Measurements from ENCODE around the gene OXLD1.
"Not testable (repeated sequence)": the region's sequence is repeated elsewhere in the genome, so short reads cannot be mapped to it uniquely, and the experiment has no call there.

Gene OXLD1

GRCh38 chr17:81648707-81649085 is 17.7 kb downstream of the OXLD1 start:
- DNase-seq: no peak

GRCh38 chr17:81648013-81648706 is 18.2 kb downstream of the OXLD1 start:
- no peak for DNase-seq

DNA sequence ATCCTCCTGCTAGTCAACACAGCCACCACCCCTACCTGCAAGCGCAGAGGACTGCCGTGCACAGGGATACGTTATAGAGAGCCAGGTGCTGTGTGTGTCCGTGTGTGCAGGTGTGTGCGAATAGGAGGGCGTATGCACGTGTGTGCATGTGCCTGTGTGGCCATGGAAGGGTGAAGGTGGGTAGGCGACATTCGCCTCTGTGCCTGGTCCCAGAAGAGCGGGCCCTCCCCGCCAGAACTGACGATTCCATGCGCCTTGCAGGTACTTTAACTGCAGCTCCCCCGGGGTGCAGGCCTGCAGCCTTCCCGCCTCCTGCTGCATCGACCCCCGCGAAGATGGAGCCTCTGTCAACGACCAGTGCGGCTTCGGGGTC is 18.8 kb downstream of the OXLD1 start:
- no peak for DNase-seq

- DNase-seq: no peak
Observed at GRCh38 chr17:81646869-81647600, 19.4 kb downstream of the OXLD1 start.

GRCh38 chr17:81644976-81645952 is 21.1 kb downstream of the OXLD1 start:
- DNase-seq: no peak

GRCh38 chr17:81644496-81644895 is 21.9 kb downstream of the OXLD1 start:
- no peak for DNase-seq

GRCh38 chr17:81641825-81642489 is 24.4 kb downstream of the OXLD1 start:
- DNase-seq: no peak

DNA sequence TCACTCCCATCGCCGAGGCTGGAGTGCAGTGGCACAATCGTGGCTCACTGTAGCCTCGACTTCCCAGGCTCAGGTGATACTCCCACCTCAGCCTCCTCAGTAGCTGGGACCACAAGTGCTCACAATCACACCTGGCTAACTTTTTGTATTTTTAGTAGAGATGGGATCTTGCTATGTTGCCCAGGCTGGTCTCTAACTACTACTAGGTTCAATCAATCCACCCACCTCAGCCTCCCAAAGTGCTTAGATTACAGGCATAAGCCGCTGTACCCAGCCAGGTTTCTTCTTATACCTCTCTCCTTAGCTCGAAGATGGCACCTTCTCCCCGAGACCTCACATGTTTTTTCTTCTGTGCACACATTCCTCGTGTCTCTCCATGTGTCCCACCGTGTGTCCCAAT is 26.4 kb downstream of the OXLD1 start:
- DNase-seq: no peak

DNA sequence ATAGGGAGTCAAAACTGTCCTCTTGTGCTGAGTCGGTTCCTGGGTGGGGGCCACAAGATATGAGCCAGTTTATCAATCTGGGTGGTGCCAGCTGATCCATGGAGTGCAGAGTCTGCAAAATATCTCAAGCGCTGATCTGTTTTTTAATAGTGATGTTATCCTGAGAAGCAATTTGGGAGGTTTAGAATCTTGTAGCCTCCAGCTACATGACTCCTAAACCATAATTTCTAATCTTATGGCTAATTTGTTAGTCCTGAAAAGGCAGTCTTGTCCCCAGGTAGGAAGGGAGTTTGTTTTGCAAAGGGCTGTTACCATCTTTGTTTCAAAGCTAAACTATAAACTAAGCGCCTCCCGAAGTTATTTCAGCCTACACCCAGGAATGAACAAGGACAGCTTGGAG is 27.7 kb downstream of the OXLD1 start:
- no peak for DNase-seq

DNA sequence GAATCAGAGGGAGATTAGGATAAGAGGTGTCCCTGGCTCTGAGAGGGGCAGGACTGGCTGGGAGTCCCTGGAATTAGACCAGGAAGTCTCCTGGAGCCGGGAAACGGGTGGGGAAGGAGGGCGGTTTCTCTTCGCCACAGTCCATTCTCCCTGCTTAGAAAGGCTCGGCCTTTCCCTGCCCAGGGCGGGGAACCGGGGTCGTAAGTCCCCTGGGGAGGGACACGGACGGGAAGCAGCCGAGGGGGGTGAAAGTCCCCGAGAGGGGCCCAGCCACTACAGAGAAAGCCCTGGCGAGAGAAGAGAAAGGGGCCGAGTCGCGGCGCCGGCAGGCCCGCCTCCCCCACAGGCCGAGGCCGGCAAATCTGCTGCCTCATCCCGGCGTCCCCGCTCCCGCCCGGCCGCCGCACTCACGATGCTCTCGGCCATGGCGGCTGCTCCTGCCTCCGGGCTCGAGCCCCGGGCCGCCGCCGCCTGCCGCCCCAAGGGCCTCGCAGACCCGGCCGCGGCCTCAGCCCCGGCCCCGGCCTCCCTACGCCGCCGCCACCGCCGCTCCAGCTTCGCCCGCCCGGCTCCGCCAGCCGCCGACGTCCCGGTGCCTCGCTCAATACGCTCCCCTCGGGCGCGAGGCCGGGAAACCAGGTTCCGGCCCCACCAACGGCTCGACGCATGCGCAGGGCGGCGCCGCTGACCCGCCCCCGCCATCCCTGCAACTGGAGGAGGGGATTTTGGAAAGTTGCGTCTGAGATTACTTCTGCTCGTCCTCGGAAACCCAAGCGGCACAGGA is 29.7 kb downstream of the OXLD1 start, which contains the start of the genes NPLOC4 and TSPAN10:
NPLOC4 (minus strand) TSS at position 608 of the 784 bp plus-strand sequence; CDS start at position 426, 182 bp downstream.
TSPAN10 (plus strand) TSS at position 692 of the 784 bp plus-strand sequence. CDS start 5,217 bp downstream, outside the sequence.
- DNase-seq: peak; percentile 85 to 87

DNA sequence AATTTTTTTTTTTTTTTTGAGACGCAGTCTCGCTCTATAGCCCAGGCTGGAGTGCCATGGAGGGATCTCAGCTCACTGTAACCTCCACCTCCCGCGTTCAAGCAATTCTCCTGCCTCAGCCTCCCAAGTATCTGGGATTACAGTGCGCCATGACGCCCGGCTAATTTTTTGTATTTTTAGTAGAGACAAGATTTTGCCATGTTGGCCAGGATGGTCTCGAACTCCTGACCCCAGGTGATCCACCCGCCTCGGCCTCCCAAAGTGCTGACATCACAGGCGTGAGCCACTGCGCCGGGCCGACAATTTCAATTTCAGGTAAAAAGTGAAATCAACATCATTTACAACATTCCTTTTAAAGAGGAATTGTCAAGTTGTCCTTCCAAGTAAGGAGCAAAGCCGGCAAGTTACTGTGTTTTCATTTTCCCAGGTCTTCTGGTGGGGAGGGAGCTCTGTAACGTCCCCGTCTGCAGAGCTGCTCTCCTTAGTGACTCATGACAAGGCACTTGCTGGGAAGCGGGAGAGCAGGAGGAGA is 30.4 kb downstream of the OXLD1 start:
- DNase-seq: no peak

GRCh38 chr17:81635431-81635830 is 31.0 kb downstream of the OXLD1 start:
- DNase-seq: no peak

GRCh38 chr17:81631482-81631881 is 34.9 kb downstream of the OXLD1 start:
- no peak for DNase-seq

- no peak for DNase-seq
Observed at GRCh38 chr17:81630274-81630673, 36.1 kb downstream of the OXLD1 start.

- DNase-seq: no peak
Observed at GRCh38 chr17:81621494-81622130, 44.8 kb downstream of the OXLD1 start.

DNA sequence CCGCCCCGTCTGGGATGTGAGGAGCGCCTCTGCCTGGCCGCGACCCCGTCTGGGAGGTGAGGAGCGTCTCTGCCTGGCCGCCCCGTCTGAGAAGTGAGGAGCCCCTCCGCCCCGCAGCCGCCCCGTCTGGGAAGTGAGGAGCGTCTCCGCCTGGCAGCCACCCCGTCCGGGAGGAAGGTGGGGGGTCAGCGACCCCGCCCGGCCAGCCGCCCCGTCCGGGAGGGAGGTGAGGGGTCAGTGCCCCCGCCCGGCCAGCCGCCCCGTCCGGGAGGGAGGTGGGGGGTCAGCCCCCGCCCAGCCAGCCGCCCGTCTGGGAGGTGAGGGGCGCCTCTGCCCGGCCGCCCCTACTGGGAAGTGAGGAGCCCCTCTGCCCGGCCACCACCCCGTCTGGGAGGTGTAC is 48.1 kb downstream of the OXLD1 start:
- not testable (repeated sequence) for DNase-seq

DNA sequence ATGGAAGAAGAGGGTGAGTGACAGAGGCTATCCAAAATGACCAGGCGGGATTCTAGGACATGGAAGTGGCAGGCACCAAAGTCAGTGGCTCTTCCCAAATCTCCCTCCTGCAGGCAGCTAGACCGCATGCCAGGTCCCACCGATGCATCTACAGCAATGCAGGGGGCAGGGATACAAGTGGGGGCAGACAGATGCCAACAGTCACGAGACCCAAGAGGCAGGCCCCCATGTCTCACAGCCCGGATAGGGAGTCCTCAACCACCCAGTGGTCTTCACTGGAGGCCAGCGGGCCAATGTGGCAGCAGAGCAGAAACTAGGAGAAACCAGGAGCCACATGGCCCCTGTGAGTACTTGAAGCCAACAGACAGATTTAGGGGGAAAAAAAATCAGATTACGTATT is 49.5 kb downstream of the OXLD1 start:
- no peak for DNase-seq

DNA sequence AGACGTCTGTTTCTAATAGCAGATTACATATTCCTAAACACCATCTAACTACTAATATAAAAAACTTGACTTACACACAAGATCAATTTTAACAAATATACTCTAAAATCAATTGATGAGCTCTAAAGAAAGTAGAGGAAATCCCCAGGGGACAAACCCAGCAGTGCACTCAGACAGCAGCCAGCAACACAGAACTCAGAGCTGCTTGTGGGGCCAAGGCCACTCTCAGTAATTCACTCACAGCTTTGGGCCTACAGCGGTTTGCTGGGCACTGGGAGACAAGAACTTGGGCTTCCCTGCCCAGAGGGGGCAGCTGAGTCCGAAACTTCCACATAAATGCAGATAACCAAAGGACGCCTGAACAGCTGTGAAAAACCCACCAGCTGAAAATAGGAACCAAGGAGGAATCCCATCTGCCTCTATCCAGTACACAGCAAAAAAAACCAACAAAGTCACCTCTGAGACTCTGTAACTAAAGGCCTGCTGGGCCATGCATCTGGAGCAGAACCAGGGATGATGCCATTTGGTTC is 50.9 kb downstream of the OXLD1 start:
- DNase-seq: no peak

All from SHP77 (cell line).